SW 1271 (cell line): Measurements from ENCODE around the gene YBEY.

Experiments used
- DNase-seq, 2 experiments: peaks; one replicate each; lab custom pipeline; 2025; lab: John Stamatoyannopoulos, UW

The YBEY gene

GRCh38 chr21:46328151-46328550 is 42.0 kb downstream of the YBEY start:
- DNase-seq: no peak

- no peak for DNase-seq
Measured at GRCh38 chr21:46329796-46330195, 43.7 kb downstream of the YBEY start.

GRCh38 chr21:46334351-46335140 is 48.4 kb downstream of the YBEY start:
- DNase-seq: no peak

GRCh38 chr21:46336603-46337002 is 50.5 kb downstream of the YBEY start:
- DNase-seq: no peak

GRCh38 chr21:46340998-46341397 is 54.9 kb downstream of the YBEY start:
- DNase-seq: no peak

DNA sequence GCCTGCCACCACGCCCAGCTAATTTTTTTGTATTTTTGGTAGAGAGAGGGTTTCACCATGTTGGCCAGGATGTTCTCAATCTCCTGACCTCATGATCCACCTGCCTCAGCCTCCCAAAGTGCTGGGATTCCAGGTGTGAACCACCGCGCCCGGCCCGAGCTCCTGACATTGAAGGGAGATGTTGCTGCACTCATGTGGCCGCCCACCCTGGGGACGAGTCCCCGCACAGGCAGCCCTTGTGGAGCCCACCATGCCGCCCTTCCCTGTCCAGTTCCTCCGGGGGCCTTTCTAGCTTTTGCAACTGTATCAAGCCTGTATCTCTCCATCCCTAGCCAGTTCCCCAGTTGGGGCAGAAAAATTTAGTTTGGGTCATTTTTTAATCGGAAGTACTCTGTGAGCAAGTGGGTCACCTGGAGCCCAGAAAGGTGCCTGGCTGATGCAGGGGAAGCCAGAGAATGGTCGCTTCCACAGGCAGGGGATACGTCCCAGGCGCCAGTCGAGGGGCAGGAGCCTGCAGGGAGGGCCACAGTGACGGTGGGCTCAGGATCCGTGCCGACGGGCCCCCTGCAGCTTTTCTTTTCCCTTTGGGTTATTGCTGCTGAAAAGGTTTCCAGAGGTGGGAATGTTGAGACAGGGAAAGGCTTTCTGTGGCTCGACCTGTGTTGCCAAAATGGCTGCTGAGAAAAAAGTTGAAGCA is 58.2 kb downstream of the YBEY start:
- no peak for DNase-seq

DNA sequence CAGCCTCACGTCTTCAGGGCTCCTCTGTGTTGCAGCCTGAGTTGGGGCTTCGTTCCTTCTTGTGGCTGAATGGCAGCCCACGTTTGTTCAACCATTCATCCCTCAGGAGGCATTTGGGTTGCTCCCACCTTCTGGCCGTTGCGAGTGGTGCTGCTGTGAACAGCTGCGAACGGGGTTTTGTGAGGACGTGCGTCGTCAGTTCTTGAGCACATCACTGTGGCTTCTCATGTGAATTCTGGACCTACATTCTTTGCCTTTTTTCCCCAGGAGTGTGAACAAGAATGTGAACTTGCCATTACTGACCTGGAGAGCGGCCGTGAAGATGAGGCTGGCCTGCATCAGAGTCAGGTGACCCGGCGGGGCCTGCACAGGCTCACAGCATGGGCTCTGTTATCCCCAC is 59.7 kb downstream of the YBEY start:
- DNase-seq: no peak

DNA sequence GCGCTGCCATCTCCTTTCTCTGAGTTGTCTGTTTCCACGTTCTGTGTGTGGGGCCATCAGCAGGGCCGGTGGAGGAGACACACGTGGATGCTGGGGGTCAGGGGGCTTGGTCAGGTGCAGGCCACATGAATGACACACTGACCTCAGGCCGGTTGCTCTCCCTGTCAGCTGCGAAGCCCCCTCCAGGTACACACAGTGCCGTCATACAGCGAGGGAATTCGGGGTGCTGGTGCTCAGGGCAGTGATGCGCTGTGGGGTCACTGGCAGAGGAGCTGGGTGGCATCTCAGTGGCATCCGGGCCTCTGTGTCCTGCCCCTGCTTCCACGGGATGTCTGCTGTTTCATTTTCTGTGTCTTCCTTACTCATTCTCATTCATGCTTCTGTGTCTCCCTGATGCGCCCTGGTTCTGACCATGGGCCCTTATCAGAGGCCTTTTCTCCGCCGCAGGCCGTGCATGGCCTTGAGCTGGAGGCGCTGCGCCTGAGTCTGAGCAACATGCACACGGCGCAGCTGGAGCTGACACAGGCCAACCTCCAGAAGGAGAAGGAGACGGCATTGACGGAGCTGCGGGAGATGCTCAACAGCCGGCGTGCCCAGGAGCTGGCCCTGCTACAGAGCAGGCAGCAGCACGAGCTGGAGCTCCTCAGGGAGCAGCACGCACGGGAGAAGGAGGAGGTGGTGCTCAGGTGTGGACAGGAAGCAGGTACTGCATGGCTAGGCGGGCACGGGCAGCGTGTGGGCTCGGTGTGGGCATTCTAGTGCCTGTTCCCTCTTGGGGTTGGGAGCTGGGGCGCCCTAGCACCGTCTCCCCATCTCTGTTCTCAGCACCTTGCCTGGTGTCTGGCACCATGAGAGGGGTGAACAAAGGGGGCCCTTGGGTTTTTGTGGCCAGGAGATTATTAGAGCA is 60.4 kb downstream of the YBEY start:
- no peak for DNase-seq

DNA sequence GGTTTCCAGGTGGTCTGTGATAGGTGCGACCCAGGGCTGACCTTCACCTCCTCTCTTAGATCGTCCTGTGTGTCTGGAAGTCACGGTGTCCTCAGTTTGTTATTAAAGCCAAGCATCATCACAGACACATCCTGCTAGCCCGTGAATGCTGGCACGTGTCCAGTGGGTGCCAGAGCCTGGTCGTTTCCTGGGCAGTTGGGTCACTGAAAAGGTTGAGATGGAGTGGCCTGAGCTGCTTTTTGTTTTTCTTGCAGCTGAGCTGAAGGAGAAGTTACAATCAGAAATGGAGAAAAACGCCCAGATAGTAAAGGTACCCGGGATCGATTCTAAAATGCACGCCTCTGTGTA is 61.0 kb downstream of the YBEY start:
- no peak for DNase-seq
